Panc1 (cell line): ENCODE data around the gene MTMR11. TPM values are rescaled to one million over a fixed set of nuclear protein-coding genes. Genes with fewer than 3 reads are reported as not detected.
A peak's percentile ranks its signal among the peaks of the same experiment; 100 is the strongest.
"Not testable (repeated sequence)": the region's sequence is repeated elsewhere in the genome, so short reads cannot be mapped to it uniquely, and the experiment has no call there.

Experiments used
- ATAC-seq: fragments of 200-7000 bp; cut with Tn5 transposase; 2 replicates; pipeline ENCODE4 v1.9.1; 2020; ENCODE audit warnings: mild to moderate bottlenecking, moderate library complexity
- BruUV-seq: library from RNA; stranded (reverse); fragments of 400-500 nt; replicated peaks from 2 replicates; lab custom pipeline; 2021; lab: Mats Ljungman, UMichigan
- CTCF ChIA-PET: fragments of 300-600 bp; sonication (Branson Sonifier 250); formaldehyde crosslinking; loops from one replicate; lab custom pipeline; 2022; ENCODE audit warnings: antibody characterized with exemption; lab: Charles Lee
- POLR2A ChIA-PET: fragments of 300-600 bp; sonication (Branson Sonifier 250); formaldehyde crosslinking; loops from one replicate; lab custom pipeline; 2022; ENCODE audit warnings: antibody characterized with exemption; lab: Charles Lee
- DNase-seq: peaks from one replicate; pipeline ENCODE4 v3.0.0-alpha.2; 2010; ENCODE audit warnings: low read depth, low spot score
- H3K27ac ChIP-seq: 2 replicates; pipeline ENCODE4 v1.5.1; 2011; ENCODE audit warnings: mild to moderate bottlenecking, low read length, inconsistent platforms
- H3K27me3 ChIP-seq: fragments of 200-500 bp; sonication (Bioruptor generic); 2 replicates; pipeline ENCODE4 v1.6.0; 2014; ENCODE audit warnings: low read length, inconsistent platforms; ENCODE audit not compliant: control insufficient read depth, insufficient read depth
- H3K36me3 ChIP-seq: fragments of 200-500 bp; sonication (Bioruptor generic); 2 replicates; pipeline ENCODE4 v1.5.1; 2014; ENCODE audit warnings: inconsistent platforms, mild to moderate bottlenecking, low read length, moderate library complexity; ENCODE audit not compliant: control insufficient read depth, insufficient read depth
- H3K4me1 ChIP-seq: 2 replicates; pipeline ENCODE4 v1.5.1; 2011; ENCODE audit warnings: inconsistent platforms, mild to moderate bottlenecking, low read length, moderate library complexity; ENCODE audit not compliant: control insufficient read depth, insufficient read depth
- H3K4me3 ChIP-seq, 2 experiments: 2 replicates each; pipeline ENCODE4 v1.5.1; 2011 to 2012; ENCODE audit warnings: low read depth in 2 of 2, low read length in 2 of 2, mild to moderate bottlenecking in 2 of 2, inconsistent platforms in 1 of 2, moderate library complexity in 1 of 2
- H3K9me3 ChIP-seq: fragments of 200-500 bp; sonication (Bioruptor generic); 2 replicates; pipeline ENCODE4 v1.5.1; 2014; ENCODE audit warnings: low read depth, mild to moderate bottlenecking, inconsistent platforms, low read length, moderate library complexity; ENCODE audit not compliant: control insufficient read depth, insufficient read depth
- POLR2AphosphoS5 ChIP-seq: IDR thresholded peaks from 2 replicates; pipeline ENCODE4 v1.6.1; 2012; ENCODE audit warnings: mild to moderate bottlenecking, low read depth, low read length, moderate library complexity
- REST ChIP-seq, 2 experiments: IDR thresholded peaks; 2 replicates each; pipeline ENCODE4 v1.6.1; 2011 to 2012; ENCODE audit warnings: low read depth in 2 of 2, control low read depth in 1 of 2, low read length in 1 of 2, mild to moderate bottlenecking in 1 of 2, moderate library complexity in 1 of 2; ENCODE audit not compliant: insufficient read depth in 1 of 2
- SIN3A ChIP-seq: IDR thresholded peaks from 2 replicates; pipeline ENCODE4 v1.6.1; 2012; ENCODE audit warnings: low read depth, mild to moderate bottlenecking, low read length, moderate library complexity, borderline replicate concordance; ENCODE audit not compliant: insufficient read depth
- TCF7L2 ChIP-seq: IDR thresholded peaks from 2 replicates; pipeline ENCODE4 v1.6.1; 2011; ENCODE audit warnings: mild to moderate bottlenecking, low read depth, low read length, inconsistent platforms
- in situ Hi-C: cut with HindIII; loops from 2 replicates; pipeline ENCODE4 v1.10.0; 2016; ENCODE audit warnings: low sequenced_read_pairs, low pct_unique_long_range_greater_than_20kb
- intact Hi-C: fragments of 100-400 bp; cut with micrococcal nuclease; formaldehyde crosslinking; loops from one replicate; pipeline ENCODE4 v1.10.0; 2022; ENCODE audit not compliant: unreplicated experiment
- total RNA-seq: library from RNA; stranded (reverse); gene quantifications from one replicate; pipeline ENCODE4 v1.2.1, GENCODE V29; 2021; ENCODE audit not compliant: unreplicated experiment
- TF ChIP-seq, protein P1 (sequence below): fragments of 450-650 bp; IDR thresholded peaks from 2 replicates; pipeline ENCODE4 v1.5.1; 2017; ENCODE audit warnings: mild to moderate bottlenecking

The MTMR11 gene
- total RNA-seq, 1 experiment from 2014 or later, result 12.0 TPM

GRCh38 chr1:149962736-149963135 is 26.1 kb upstream of the MTMR11 start:
- H3K4me3 ChIP-seq, result no peak overlapping the region
- H3K4me1 ChIP-seq, result no peaks in the 10 kb centered on the region
- no peaks in the 10 kb centered on the region for H3K9me3 ChIP-seq
- no TSS peak for BruUV-seq
- ChIA-PET CTCF (interaction anchor here (1.5 kb wide), 2 partner anchors 89 to 225 kb away, joined by 4 to 5 read pairs; no protein-coding TSS in a partner anchor), POLR2A (no interaction called here)
- ATAC-seq (no peak), DNase-seq (no peak)
- intact Hi-C loops (loop anchor here (1.0 to 5.0 kb wide), 2 partner anchors 88 to 205 kb away; no protein-coding TSS in a partner anchor), in situ Hi-C loops (no loop called here)
- no peaks in the 10 kb centered on the region for H3K27me3 ChIP-seq
- TF ChIP-seq POLR2AphosphoS5 (no peak), SIN3A (no peak)
- H3K36me3 ChIP-seq, result peaks cover 7% of the 10 kb centered on the region
- H3K27ac ChIP-seq, result no peak overlapping the region

- ATAC-seq (peak; percentile 96), DNase-seq (peak; percentile 51)
- ChIA-PET CTCF (interaction anchor here (0.5 to 1.5 kb wide), 3 partner anchors 12 to 225 kb away, joined by 4 to 5 read pairs (median 5); no protein-coding TSS in a partner anchor), POLR2A (no interaction called here)
- no peak overlapping the region for H3K27ac ChIP-seq
- no TSS peak for BruUV-seq
- H3K4me1 ChIP-seq, result no peaks in the 10 kb centered on the region
- intact Hi-C loops (loop anchor here (1.0 to 5.0 kb wide), 2 partner anchors 88 to 205 kb away; no protein-coding TSS in a partner anchor), in situ Hi-C loops (no loop called here)
- H3K36me3 ChIP-seq, result peaks cover 7% of the 10 kb centered on the region
- H3K27me3 ChIP-seq, result no peaks in the 10 kb centered on the region
- H3K9me3 ChIP-seq, result no peaks in the 10 kb centered on the region
- TF ChIP-seq REST (IDR thresholded peaks at IDR 0.05; ENCODE audit: insufficient read depth in 1 of 2, low read depth in 2 of 2, low read length in 1 of 2) (no peak), TCF7L2 (no peak), SIN3A (no peak), POLR2AphosphoS5 (no peak)
- TF ChIP-seq, protein P1, sequence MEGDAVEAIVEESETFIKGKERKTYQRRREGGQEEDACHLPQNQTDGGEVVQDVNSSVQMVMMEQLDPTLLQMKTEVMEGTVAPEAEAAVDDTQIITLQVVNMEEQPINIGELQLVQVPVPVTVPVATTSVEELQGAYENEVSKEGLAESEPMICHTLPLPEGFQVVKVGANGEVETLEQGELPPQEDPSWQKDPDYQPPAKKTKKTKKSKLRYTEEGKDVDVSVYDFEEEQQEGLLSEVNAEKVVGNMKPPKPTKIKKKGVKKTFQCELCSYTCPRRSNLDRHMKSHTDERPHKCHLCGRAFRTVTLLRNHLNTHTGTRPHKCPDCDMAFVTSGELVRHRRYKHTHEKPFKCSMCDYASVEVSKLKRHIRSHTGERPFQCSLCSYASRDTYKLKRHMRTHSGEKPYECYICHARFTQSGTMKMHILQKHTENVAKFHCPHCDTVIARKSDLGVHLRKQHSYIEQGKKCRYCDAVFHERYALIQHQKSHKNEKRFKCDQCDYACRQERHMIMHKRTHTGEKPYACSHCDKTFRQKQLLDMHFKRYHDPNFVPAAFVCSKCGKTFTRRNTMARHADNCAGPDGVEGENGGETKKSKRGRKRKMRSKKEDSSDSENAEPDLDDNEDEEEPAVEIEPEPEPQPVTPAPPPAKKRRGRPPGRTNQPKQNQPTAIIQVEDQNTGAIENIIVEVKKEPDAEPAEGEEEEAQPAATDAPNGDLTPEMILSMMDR, result peak; percentile 84
- H3K4me3 ChIP-seq, result no peak overlapping the region
These were observed 25.5 kb upstream of the MTMR11 start for GRCh38 chr1:149962039-149962647.

DNA sequence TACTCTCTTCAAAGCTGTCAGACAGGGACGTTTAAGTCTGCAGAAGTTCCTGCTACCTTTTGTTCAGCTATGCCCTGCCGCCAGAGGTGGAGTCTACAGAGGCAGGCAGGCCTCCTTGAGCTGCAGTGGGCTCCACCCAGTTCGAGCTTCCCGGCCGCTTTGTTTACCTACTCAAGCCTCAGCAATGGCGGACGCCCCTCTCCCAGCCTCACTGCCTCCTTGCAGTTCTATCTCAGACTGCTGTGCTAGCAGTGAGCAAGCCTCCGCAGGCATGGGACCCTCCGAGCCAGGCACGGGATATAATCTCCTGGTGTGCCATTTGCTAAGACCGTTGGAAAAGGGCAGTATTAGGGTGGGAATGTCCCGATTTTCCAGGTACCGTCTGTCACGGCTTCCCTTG is 20.9 kb upstream of the MTMR11 start:
- intact Hi-C loops, H3K27ac ChIP-seq, H3K4me1 ChIP-seq, H3K4me3 ChIP-seq, in situ Hi-C loops, H3K36me3 ChIP-seq, POLR2A ChIA-PET, ATAC-seq, H3K27me3 ChIP-seq, DNase-seq, BruUV-seq, H3K9me3 ChIP-seq: not testable (repeated sequence)
- CTCF ChIA-PET, result interaction anchor here (0.7 kb wide), 1 partner anchor 138 kb away, joined by 5 read pairs; no protein-coding TSS in a partner anchor
